Measurements from ENCODE around the gene NTSR2.

DNA sequence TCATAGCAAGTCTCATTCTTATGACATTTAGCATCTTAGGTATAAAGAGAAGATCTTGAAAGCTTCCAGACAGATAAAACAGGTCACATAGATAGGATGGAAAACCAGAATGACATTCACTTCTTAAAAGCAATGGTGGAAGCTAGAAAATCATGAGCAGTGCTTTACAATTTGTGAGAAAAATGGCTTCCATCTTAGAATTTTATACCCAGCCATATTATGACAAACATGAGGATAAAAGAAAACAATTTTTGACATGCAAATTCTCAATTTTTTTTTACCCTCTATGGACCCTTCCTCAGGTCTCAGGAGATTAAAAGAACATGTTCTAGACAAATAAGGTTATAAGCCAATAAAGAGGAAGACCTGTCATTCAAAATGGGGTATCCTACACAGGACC, 7.1 kb downstream of the NTSR2 start:
- TF ChIP-seq POLR2AphosphoS5 (IDR thresholded peaks at IDR 0.05; ENCODE audit: insufficient read depth, low read depth, low read length) (no peak), MYC (IDR thresholded peaks at IDR 0.05; ENCODE audit: low read depth, low read length) (no peak), POLR2A (IDR thresholded peaks at IDR 0.05; ENCODE audit: low read depth, low read length) (no peak), EZH2 (IDR thresholded peaks at IDR 0.05; ENCODE audit: borderline replicate concordance, low read depth, low read length, severe bottlenecking) (no peak), FOS (IDR thresholded peaks at IDR 0.05; ENCODE audit: borderline replicate concordance, insufficient read depth, low read length) (no peak), JUN (IDR thresholded peaks at IDR 0.05; ENCODE audit: borderline replicate concordance, insufficient read depth, insufficient read length, low read depth) (no peak), GATA2 (IDR thresholded peaks at IDR 0.05; ENCODE audit: insufficient read depth, insufficient read length, low read depth, low read length) (no peak)
- TF ChIP-seq, protein P1, sequence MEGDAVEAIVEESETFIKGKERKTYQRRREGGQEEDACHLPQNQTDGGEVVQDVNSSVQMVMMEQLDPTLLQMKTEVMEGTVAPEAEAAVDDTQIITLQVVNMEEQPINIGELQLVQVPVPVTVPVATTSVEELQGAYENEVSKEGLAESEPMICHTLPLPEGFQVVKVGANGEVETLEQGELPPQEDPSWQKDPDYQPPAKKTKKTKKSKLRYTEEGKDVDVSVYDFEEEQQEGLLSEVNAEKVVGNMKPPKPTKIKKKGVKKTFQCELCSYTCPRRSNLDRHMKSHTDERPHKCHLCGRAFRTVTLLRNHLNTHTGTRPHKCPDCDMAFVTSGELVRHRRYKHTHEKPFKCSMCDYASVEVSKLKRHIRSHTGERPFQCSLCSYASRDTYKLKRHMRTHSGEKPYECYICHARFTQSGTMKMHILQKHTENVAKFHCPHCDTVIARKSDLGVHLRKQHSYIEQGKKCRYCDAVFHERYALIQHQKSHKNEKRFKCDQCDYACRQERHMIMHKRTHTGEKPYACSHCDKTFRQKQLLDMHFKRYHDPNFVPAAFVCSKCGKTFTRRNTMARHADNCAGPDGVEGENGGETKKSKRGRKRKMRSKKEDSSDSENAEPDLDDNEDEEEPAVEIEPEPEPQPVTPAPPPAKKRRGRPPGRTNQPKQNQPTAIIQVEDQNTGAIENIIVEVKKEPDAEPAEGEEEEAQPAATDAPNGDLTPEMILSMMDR (IDR thresholded peaks at IDR 0.05; ENCODE audit: extremely low read depth in 1 of 2, insufficient read depth in 1 of 2, low read depth in 1 of 2, low read length in 2 of 2) = no peak
- TF ChIP-seq, protein P2, sequence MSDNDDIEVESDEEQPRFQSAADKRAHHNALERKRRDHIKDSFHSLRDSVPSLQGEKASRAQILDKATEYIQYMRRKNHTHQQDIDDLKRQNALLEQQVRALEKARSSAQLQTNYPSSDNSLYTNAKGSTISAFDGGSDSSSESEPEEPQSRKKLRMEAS (IDR thresholded peaks at IDR 0.05; ENCODE audit: insufficient read depth, insufficient read length) = no peak
